Stimulated activated CD8-positive, alpha-beta memory T cell treated with anti-CD3 and anti-CD28 coated beads, Interleukin-12 subunit alpha, Interleukin-12 subunit beta, amount 100 ng/mL, for 4 hours (primary cell): ENCODE data around the gene KRTAP13-4.

Source experiments
- DNase-seq: peaks from one replicate; pipeline ENCODE4 v3.0.0-alpha.2; 2020; ENCODE audit warnings: low read depth

KRTAP13-4 gene, protein sequence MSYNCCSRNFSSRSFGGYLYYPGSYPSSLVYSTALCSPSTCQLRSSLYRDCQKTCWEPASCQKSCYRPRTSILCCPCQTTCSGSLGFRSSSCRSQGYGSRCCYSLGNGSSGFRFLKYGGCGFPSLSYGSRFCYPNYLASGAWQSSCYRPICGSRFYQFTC

DNA sequence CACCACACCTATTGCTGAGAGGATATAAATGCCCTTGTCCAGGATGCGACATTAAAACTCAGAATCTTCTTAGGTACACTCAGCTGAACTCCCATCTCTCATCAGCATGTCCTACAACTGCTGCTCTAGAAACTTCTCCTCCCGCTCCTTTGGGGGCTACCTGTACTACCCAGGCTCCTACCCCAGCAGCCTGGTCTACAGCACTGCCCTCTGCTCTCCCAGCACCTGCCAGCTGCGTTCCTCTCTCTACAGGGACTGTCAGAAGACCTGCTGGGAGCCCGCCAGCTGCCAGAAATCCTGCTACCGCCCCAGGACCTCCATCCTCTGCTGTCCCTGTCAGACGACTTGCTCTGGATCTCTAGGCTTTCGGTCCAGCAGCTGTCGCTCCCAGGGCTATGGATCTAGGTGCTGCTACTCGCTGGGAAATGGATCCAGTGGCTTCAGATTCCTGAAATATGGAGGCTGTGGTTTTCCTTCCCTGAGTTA lies at the start of gene KRTAP13-4:
Gene KRTAP13-4 (plus strand): TSS at position 51 of the 486 bp plus-strand sequence. CDS start 56 bp downstream, at position 107.
- DNase-seq: no peak

DNA sequence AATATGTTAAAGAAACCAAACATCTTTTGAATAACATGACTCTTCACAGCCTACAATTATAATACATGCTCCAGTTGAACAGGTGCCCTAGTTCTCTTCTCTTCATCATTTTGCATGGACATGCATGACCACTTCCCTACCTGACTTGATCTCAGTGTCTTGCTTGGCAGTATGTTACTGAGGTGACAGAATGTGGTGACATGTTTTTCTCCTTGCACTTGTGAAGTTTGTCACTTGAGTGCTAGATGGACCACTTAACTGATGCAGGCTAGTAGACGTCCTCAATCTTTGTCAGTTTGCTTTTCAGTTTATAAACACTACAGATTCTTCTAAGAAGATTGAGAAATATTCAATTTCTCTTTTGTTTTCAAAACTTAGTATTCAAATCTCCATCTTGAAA lies 47.8 kb upstream of the KRTAP13-4 start:
- DNase-seq: no peak

DNA sequence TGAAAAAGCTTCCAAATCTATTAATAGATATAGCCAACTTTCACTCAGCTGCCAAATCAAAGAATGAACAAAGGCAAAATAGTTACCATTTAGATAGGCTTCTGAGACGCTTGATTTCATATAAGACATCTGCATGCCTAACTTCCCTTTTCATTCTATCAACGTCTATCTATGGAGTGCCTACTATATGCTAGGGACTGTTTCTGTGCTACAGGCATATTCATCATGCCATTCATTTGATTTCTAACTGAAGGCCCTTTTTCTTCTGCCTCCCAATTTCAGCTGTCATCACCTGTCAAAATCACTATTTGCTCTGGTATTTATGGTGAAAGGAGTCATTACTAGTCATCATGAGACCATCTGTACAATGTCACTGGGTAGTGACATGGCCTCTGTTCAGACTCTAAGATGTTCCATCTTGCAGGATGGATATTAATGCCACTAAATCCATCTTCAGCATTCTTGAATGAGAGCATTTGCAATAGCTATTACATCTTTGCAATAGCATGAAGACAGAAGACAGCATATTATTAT lies 38.5 kb upstream of the KRTAP13-4 start:
- DNase-seq: no peak

DNA sequence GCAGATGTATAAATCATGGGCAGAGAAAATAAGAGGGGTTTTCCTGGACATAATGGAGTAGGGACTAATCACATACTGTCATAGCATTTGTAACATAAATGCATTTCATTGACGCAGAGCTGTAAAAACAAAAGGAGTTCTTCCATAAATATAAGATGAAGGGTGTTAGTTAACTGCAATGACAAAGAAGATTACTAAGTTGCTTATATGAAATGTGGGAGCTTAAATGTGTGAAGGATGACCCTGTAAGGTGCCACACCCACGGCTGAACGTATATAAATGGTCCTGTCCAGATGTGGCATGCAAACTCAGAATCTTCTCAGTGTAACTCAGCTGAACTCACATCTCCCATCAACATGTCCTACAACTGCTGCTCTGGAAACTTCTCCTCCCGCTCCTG lies 34.3 kb upstream of the KRTAP13-4 start, which contains the start of gene KRTAP13-1:
Gene KRTAP13-1 (plus strand): TSS at position 301 of the 400 bp plus-strand sequence. CDS start 56 bp downstream, at position 357.
- no peak for DNase-seq

DNA sequence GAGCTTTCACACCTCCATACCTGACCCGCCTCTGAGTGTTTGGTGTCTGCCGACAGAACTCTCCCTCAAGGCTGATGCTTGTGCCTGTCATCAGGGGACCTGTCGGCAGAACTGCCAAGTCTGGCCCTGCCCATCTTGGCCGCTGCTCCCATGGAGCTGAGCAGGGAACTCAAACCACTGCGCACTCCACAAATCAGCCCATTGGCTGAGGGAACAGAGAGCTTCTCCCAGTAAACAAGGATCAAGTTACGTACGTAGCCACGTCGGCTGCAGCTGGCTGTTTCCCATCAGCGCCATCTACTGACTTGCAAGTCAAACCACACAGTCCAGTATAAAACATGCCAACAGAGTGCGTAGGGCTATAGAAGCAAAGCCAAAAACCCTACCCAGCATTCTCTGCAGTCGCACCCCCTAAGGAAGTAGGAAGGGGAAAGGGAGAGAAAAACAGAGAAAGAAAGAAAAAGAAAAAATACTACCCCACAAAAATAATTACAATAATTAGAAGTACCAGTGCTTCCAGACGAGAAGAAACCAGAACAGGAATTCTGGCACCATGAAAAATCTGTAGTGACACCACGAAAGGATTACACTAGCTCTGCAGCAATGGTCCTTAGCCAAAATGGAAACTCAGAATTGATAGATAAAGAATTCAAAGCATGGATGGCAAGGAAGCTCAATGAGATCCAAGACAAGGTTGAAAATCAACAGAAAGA lies 21.1 kb upstream of the KRTAP13-4 start:
- no peak for DNase-seq

DNA sequence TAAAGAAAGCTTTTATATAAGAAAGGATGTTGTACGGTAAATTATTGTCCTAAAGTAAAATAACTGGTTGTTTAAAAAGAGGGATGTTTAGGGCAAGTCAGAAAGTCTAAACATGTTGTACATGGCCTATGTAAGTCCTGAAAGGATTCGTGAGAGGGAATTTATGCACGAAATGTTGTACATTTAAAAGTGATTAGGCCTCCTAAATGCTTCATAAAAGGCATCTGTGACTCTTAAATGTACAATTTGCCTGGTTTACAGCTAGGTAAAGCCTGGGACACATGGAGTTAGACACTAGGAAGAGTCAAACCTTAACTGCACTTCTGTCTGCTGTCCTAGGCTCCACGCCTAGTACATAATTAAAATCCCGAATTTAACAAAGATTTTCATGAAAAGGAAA lies 14.0 kb upstream of the KRTAP13-4 start:
- DNase-seq: no peak

DNA sequence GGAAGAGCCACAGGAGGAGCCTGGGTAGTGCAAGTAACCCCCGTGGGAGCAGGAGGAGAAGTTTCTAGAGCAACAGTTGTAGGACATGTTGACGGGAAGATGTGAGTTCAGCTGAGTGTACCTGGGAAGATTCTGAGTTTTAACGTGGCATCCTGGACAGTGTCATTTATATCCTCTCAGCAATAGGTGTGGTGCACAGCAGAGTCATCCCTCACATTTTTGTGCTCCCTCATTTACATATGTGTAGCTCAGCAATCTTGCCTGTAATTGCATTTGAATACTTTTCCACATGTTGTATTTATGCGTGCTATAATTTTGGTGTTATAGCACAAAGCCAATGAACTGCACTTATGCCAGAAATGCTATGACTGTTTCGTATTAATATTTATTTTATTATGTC lies 4.2 kb upstream of the KRTAP13-4 start, which contains the start of gene KRTAP13-3:
Gene KRTAP13-3 (minus strand): TSS at position 101 of the 400 bp plus-strand sequence. CDS start 14 bp downstream, at position 87.
- no peak for DNase-seq

DNA sequence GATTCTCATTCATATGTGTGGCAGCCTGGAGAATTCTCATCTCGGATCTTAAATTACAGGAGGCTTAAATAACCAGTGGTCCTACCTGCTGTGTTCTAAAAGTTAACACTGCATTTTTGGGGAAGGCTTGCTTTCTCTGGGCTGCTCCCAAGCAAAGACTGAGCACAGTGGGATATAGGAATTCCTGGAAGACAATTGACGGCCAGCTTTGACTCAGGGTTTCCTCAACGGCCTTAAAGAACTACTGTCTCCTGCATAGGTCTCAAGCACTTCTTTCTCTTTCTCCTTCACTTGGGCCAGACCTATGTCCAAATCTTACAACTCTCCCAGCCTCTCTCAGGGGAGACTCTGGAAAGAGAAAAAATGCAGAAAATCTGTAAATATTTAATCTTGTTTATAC lies 3.3 kb upstream of the KRTAP13-4 start:
- no peak for DNase-seq

DNA sequence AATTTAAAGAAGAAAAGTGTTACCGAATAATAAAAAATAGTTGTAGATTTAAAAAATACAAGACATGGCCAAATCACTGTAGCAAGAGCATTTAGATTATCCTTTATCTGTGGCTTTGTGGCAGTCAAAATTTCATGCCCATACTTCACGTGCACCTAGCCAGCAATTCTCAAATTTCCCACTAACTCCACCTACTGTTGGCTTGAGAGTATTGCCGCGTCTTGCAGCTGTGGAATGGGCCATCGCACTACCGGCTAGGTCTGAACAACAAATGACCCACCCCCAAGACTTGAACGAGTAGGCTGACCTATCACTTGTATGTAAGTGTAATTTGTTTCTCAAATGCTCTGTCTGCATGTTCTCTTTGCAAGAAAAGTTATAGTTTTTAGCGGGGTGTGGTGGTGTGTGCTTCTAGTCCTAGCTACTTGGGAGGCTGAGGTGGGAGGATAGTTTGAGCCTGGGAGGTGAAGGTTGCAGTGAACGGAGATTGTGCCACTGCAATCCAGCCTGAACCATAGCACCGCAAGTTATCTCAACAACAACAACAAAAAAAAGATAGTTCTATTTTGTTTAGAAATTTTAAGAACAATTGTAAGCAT lies 4.1 kb downstream of the KRTAP13-4 start:
- no peak for DNase-seq

DNA sequence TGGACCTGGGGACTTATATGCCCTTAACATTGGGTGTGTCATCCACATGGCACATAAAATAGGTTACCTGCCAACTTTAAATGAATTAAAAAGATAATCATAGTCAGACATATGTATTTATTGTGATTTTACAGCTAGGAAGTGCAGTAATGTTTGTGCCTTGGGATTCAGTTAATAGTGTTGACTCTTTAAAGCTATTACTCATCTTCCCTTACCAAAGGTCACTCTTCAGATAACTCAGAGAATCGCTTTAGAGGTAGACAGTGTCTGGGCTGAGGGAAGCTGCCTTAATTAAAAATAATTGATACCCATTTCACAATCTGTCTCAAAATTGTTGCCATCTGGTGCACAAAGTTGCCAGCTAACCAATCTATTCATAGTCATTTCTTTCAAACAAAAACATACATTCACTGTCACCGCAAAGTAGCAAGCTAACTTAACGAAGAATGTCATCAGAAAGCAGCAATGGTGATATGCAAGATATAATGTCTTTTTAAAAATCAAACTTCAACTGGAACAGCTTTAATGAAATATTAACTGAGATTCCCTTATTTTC lies 7.1 kb downstream of the KRTAP13-4 start:
- DNase-seq: no peak

DNA sequence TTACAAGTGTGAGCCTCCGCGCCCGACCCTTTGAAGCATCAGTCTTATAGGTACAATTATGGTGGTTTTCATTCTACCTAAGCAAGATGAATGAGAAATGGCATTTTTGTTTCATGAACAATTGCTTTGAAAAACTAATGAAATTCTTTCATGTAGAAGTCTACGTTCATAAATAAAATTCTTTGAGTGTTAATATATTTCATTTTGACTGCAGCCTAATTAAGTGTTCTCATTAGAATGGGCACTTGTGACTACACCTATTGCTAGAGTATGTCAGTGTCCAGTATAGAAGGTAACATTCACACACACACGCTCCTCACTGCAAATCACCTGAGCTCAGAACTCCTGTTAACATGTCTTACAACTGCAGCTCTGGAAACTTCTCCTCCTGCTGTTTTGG lies 10.0 kb downstream of the KRTAP13-4 start, which contains the start of gene KRTAP15-1:
Gene KRTAP15-1 (plus strand): TSS at position 301 of the 400 bp plus-strand sequence. CDS start 53 bp downstream, at position 354.
- DNase-seq: no peak

DNA sequence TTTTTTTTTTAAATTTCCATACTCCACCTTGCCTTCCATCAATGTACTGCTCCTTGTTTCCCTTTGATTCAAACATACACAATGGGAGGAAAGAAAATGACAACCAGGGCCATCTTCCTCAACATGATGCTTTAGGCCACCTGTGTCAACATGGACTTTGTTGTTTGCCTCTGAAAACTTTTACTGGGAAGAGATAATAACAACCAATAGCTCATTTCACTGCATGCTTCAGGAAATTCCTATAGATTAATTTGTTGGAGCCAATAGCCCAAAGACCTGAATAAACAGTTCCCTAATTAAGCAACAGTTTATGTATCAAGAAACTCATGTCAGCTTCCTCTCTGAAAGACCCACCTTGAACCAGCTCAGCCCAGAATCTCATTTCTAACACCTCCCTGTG lies 13.2 kb downstream of the KRTAP13-4 start:
- DNase-seq: no peak

DNA sequence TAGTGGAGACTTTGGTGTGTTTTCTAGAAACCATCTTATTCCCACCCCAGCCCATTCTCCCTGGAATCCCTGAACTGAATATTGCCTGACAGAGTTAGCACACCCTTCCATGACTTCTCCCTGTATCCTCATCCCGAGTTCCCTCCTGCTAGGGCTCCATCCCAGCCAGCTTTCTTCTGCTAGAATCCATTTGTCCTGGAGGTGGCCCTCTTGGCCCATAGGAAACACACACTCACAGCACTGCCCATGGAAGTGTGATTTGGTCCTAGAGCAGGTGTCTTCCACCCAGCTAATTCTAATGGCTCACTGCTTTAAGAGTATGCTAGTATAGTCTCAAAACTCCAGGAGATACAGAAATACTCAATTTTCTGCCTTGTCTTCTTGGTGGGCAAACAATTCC lies 14.2 kb downstream of the KRTAP13-4 start:
- no peak for DNase-seq

DNA sequence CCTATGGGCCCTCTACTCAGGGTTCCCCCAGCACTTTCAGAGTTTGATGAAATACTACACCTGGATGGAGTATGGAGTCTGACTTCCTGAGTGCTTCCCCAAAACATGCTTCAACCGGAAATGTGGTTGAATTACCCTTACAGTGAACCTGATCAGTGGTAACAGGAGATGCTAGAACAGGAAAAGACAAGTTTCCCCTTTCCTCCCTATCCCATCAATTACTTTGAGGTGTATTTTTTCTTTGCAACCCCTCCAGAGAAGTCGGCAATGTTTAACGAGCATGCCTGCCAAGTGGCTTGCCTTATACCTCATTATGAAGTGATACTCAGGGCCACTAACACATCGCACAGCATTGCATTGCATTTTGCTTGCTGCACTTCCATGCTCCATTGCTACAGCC lies 17.0 kb downstream of the KRTAP13-4 start:
- DNase-seq: no peak

DNA sequence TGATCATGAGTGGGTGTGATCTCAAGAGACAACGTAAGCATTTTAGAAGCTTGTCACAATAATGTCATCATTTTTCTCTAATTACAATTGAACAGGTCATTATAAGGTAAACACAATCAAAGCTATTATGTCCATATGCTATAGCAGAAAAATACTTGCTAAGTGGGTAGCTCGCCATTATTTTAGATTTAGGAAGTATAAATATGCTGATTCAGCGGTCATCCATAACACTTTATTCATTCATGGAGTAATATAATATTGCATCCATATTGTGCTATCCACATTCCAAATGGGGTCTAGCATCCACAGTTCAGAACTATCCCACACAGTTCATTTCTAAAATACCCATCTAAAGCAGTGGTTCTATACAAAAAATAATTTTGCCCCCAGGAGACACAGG lies 18.5 kb downstream of the KRTAP13-4 start:
- DNase-seq: no peak

DNA sequence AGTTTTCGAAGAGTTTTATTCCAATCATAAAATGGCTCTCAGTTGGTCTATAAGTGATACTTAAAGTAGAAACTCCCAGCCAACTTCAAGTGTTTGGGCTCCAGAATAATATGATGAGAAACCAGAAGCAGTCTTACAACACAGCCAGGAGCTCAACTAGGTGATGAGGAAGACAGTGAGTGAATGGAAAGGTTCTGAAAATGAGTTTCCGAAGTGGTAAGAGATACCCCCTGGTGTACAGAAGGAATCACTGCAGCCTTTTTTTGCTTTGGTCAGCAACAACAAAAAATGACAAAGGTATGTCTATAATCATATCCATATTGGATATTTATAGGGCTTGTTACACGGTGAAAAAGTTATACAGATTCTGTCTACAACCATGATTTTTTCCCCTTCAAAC lies 33.7 kb downstream of the KRTAP13-4 start:
- no peak for DNase-seq

DNA sequence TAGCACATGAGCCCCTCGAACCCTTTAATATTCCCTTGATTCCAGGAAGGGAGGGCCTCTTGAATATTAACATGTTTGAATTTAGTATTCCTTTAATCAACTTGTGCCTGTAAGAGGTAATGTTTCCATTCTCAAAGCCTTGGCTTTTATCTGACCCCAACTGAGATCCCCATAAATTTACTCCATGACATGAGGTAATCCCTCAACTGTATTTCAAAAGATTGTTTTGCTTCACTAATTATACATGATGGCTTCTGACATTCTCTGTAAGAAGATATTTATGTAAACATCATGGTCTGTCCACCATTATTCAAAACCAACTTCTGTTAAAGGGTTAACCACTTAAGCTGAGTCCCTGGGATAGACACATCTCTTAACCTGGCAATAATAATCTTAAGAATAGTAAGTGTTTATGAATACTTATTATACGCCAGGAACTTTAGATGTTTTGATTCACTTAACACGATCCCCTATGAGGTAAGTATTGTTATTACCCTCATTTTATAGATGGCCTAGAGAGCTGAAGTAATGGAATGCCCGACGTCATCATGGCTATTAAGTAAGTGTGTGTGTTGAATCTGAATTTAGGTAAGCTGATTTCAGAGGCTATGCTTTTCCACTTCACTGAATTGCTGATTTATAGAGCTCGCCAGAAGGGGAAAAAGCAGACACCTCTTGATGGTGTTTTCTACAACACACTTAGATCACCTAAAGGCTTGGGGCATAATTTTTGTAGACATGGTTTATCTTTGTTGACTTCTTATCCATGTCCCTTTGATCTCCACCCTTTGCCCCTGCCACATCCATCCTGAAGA lies 39.1 kb downstream of the KRTAP13-4 start:
- DNase-seq: no peak

DNA sequence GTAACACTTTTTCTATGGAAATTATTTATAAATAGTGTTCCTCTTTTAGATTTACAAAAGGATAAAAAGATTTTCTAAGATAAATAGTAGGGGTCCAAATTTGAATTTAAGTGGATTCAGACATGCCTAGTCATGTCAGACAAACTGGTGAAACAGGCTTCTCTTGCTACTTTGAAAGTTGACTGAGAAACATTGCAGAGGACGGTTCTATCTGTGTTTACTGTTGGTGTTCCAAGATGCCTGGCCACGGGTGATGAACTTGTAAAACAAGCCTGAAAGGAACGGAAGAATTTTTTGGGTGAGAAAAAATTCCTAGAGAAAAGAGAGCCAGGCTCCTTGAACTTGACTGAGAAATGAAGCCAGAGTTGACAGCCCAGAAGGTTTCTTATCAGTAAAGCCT lies 48.0 kb downstream of the KRTAP13-4 start:
- no peak for DNase-seq

DNA sequence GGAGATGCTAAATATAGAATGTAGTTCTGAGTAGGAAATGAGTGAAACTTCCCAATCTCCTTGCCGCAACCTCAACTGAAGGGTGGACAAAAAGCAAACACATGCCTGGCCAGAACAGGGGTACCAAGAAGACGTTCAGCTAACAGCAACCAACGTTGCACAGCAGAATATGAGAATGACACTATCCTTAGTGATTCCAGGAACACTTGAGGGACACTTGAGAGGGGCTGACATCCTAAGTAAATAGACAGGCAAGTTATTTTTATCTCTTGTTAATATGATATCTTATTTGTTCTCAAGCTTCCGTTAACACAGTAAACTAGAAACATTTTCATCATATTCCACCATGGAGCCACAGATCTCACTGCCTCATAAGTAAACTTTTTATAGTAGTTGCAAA lies 49.2 kb downstream of the KRTAP13-4 start:
- no peak for DNase-seq

DNA sequence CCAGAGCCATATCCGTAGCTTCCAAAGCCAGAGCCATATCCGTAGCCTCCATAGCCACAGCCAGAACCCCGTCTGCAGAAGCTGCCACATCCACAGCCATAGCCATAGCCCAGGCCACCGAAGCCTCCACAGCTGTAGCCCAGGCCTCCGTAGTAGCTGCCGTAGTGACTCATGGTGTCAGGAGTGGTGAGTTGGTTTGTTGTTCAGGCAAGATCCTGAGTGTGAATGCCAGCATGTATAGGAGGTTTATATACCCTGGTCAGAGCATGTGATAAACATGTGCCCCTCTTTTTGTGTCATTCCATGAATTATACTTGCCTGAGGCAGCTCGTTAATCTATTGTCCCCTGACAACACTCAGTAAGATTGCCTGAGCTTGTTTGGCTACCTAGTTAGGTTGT lies 50.1 kb downstream of the KRTAP13-4 start, which contains the start of gene KRTAP19-1:
Gene KRTAP19-1 (minus strand): TSS at position 223 of the 400 bp plus-strand sequence. CDS start 50 bp downstream, at position 173.
- no peak for DNase-seq
